Gastrocnemius medialis (tissue), 4 donors: ENCODE results near the gene ZBTB18. TPM values are rescaled to one million over a fixed set of nuclear protein-coding genes. Genes with fewer than 3 reads are reported as not detected.

Source experiments
- ATAC-seq, 2 donors: fragments of 150-250 bp; one replicate each; pipeline ENCODE4 v1.9.1; 2016
- DNase-seq, 2 donors: peaks; one replicate each; pipeline ENCODE4 v3.0.0-alpha.2; 2019
- H3K27ac ChIP-seq, 4 donors: fragments of 200-600 bp; sonication (generic); 1 replicate in 1 of 4; 2 replicates in 3 of 4; pipeline ENCODE4 v1.5.1; 2016 to 2018; ENCODE audit warnings: mild to moderate bottlenecking in 2 of 4, moderate library complexity in 1 of 4
- H3K27me3 ChIP-seq, 3 donors: fragments of 200-600 bp; sonication (generic) in 2 of 3; 1 replicate in 1 of 3; 2 replicates in 2 of 3; pipeline versions ENCODE4 v1.5.1 to v1.6.0; 2016 to 2019; ENCODE audit warnings: mild to moderate bottlenecking in 1 of 3, moderate library complexity in 1 of 3
- H3K36me3 ChIP-seq, 2 donors: fragments of 200-600 bp; sonication (generic) in 1 of 2; one replicate each; pipeline ENCODE4 v1.5.1; 2017 to 2018
- H3K4me1 ChIP-seq, 2 donors: fragments of 200-600 bp; sonication (generic) in 1 of 2; one replicate each; pipeline ENCODE4 v1.5.1; 2016 to 2017; ENCODE audit warnings: mild to moderate bottlenecking in 2 of 2
- H3K4me3 ChIP-seq, 4 donors: fragments of 200-600 bp; sonication (generic) in 3 of 4; 1 replicate in 1 of 4; 2 replicates in 3 of 4; pipeline ENCODE4 v1.5.1; 2016 to 2019; ENCODE audit warnings: mild to moderate bottlenecking in 2 of 4
- H3K9me3 ChIP-seq, 3 donors: fragments of 200-600 bp; sonication (generic) in 2 of 3; 1 replicate in 1 of 3; 2 replicates in 2 of 3; pipeline ENCODE4 v1.5.1; 2016 to 2019
- CTCF ChIP-seq, 5 experiments: fragments of 450-650 bp in 3 of 5; fragments of 200-600 bp in 2 of 5; sonication (generic) in 2 of 5; IDR thresholded peaks in 4 of 5; conservative IDR thresholded peaks in 1 of 5; 1 replicate in 4 of 5; 2 replicates in 1 of 5; pipeline ENCODE4 v1.5.1; 2016 to 2019; ENCODE audit warnings: antibody characterized with exemption in 5 of 5, mild to moderate bottlenecking in 3 of 5, moderate library complexity in 3 of 5
- POLR2A ChIP-seq, 2 donors: fragments of 450-650 bp; IDR thresholded peaks; one replicate each; pipeline ENCODE4 v1.6.1; 2017; ENCODE audit warnings: antibody characterized with exemption in 2 of 2, mild to moderate bottlenecking in 2 of 2, moderate library complexity in 2 of 2
- in situ Hi-C, 4 donors: fragments of 200-750 bp; cut with MboI; loops; one replicate each; pipeline versions ENCODE4 v1.15.0 to v1.8.0; 2017; ENCODE audit warnings: low sequenced_read_pairs in 4 of 4
- intact Hi-C: fragments of 100-400 bp; cut with DNase I; formaldehyde crosslinking; loops from one replicate; pipeline ENCODE4 v1.15.1; 2023; ENCODE audit warnings: low total_unique reads
- total RNA-seq, 4 donors: library from RNA; depleted of rRNA; stranded (reverse); fragments of >200 nt; gene quantifications; one replicate each; pipeline versions ENCODE4 v1.1.0 to v1.2.3, GENCODE V29; 2016

The ZBTB18 gene
- total RNA-seq, 4 donors from 2014 or later = 48.2 to 60.7 (median 55.5) TPM

- Histone ChIP-seq H3K36me3 (peaks cover 0 to 21% of the 10 kb centered on the region in 2 donors), H3K4me3 (no peak overlapping the region), H3K27me3 (no peaks in the 10 kb centered on the region), H3K4me1 (peaks cover 36 to 53% of the 10 kb centered on the region in 2 donors), H3K27ac (peak overlapping the region in 1 of 4 donors; percentile 84), H3K9me3 (no peaks in the 10 kb centered on the region)
- DNase-seq (no peak), ATAC-seq (no peak)
- in situ Hi-C loops (loop anchor here in 1 of 4 donors (25.0 kb wide), 1 partner anchor 183 kb away; no protein-coding TSS in a partner anchor), intact Hi-C loops (no loop called here)
- TF ChIP-seq CTCF (IDR thresholded peaks at IDR 0.05 in 4 of 5, conservative IDR thresholded peaks at IDR 0.05 in 1 of 5) = no peak
- no peak for TF ChIP-seq POLR2A (IDR thresholded peaks at IDR 0.05)
Observed at GRCh38 chr1:244054247-244054923, 3.3 kb downstream of the ZBTB18 start.

- no peak for ATAC-seq
- in situ Hi-C loops (loop anchor here in 1 of 4 donors (25.0 kb wide), 1 partner anchor 182 kb away; no protein-coding TSS in a partner anchor), intact Hi-C loops (no loop called here)
- H3K36me3 ChIP-seq = peaks cover 0 to 21% of the 10 kb centered on the region in 2 donors
- no peak for DNase-seq
- H3K27ac ChIP-seq = no peak overlapping the region
- no peaks in the 10 kb centered on the region for H3K9me3 ChIP-seq
- H3K4me1 ChIP-seq = peaks cover 36 to 49% of the 10 kb centered on the region in 2 donors
- no peak overlapping the region for H3K4me3 ChIP-seq
- TF ChIP-seq CTCF (IDR thresholded peaks at IDR 0.05 in 4 of 5, conservative IDR thresholded peaks at IDR 0.05 in 1 of 5) (no peak), POLR2A (IDR thresholded peaks at IDR 0.05) (no peak)
- H3K27me3 ChIP-seq = no peaks in the 10 kb centered on the region
Observed at GRCh38 chr1:244054924-244055263, 3.8 kb downstream of the ZBTB18 start.

- intact Hi-C loops (no loop called here), in situ Hi-C loops (loop anchor here in 1 of 4 donors (25.0 kb wide), 1 partner anchor 181 kb away; no protein-coding TSS in a partner anchor)
- TF ChIP-seq CTCF (IDR thresholded peaks at IDR 0.05 in 4 of 5, conservative IDR thresholded peaks at IDR 0.05 in 1 of 5) = no peak
- no peak for TF ChIP-seq POLR2A (IDR thresholded peaks at IDR 0.05)
- no peak for ATAC-seq
- Histone ChIP-seq H3K27ac (peak overlapping the region in 1 of 4 donors; percentile 5), H3K4me1 (peaks cover 21 to 33% of the 10 kb centered on the region in 2 donors), H3K36me3 (peaks cover 0 to 21% of the 10 kb centered on the region in 2 donors), H3K9me3 (no peaks in the 10 kb centered on the region), H3K27me3 (no peaks in the 10 kb centered on the region), H3K4me3 (no peak overlapping the region)
- DNase-seq = no peak
Observed at GRCh38 chr1:244056577-244056976, 5.5 kb downstream of the ZBTB18 start.

GRCh38 chr1:244057474-244058385, 6.6 kb downstream of the ZBTB18 start:
- intact Hi-C loops (no loop called here), in situ Hi-C loops (loop anchor here in 1 of 4 donors (25.0 kb wide), 1 partner anchor 180 kb away; no protein-coding TSS in a partner anchor)
- H3K27ac ChIP-seq = peak overlapping the region in 2 of 4 donors; percentile 20 to 36
- no peaks in the 10 kb centered on the region for H3K9me3 ChIP-seq
- no peaks in the 10 kb centered on the region for H3K27me3 ChIP-seq
- ATAC-seq = no peak
- no peak for TF ChIP-seq POLR2A (IDR thresholded peaks at IDR 0.05)
- no peak for TF ChIP-seq CTCF (IDR thresholded peaks at IDR 0.05 in 4 of 5, conservative IDR thresholded peaks at IDR 0.05 in 1 of 5)
- DNase-seq = no peak
- H3K4me3 ChIP-seq = no peak overlapping the region
- H3K4me1 ChIP-seq = peaks cover 10 to 22% of the 10 kb centered on the region in 2 donors
- peaks cover 0 to 21% of the 10 kb centered on the region in 2 donors for H3K36me3 ChIP-seq
